Muscle layer of duodenum (tissue), 2 donors: ENCODE data around the gene METTL16.
"Not testable (repeated sequence)": the region's sequence is repeated elsewhere in the genome, so short reads cannot be mapped to it uniquely, and the experiment has no call there.

Experiments used
- H3K27ac ChIP-seq: one replicate; pipeline ENCODE4 v1.7.0; 2013; ENCODE audit warnings: mild to moderate bottlenecking, low read length
- H3K27me3 ChIP-seq: one replicate; pipeline ENCODE4 v1.7.0; 2013; ENCODE audit warnings: low read depth, mild to moderate bottlenecking, control low read depth, low read length
- H3K36me3 ChIP-seq, 2 donors: one replicate each; pipeline ENCODE4 v1.7.0; 2013; ENCODE audit warnings: low read length in 2 of 2, control low read depth in 1 of 2, mild to moderate bottlenecking in 1 of 2; ENCODE audit not compliant: insufficient read depth in 2 of 2, control insufficient read depth in 1 of 2
- H3K4me1 ChIP-seq, 2 donors: one replicate each; pipeline ENCODE4 v1.7.0; 2013; ENCODE audit warnings: low read length in 2 of 2, mild to moderate bottlenecking in 2 of 2, control low read depth in 1 of 2, moderate library complexity in 1 of 2; ENCODE audit not compliant: insufficient read depth in 2 of 2, control insufficient read depth in 1 of 2
- H3K4me3 ChIP-seq, 2 donors: one replicate each; pipeline ENCODE4 v1.7.0; 2013; ENCODE audit warnings: low read length in 2 of 2, low read depth in 1 of 2, mild to moderate bottlenecking in 1 of 2
- H3K9me3 ChIP-seq, 2 donors: one replicate each; pipeline ENCODE4 v1.7.0; 2013; ENCODE audit warnings: low read length in 2 of 2, control low read depth in 1 of 2, mild to moderate bottlenecking in 1 of 2; ENCODE audit not compliant: control insufficient read depth in 1 of 2
- donor health status: healthy.

Gene METTL16

GRCh38 chr17:2449486-2449885 lies 62.2 kb downstream of the METTL16 start:
- no peak overlapping the region for H3K27ac ChIP-seq
- no peak overlapping the region for H3K4me3 ChIP-seq
- H3K9me3 ChIP-seq: no peaks in the 10 kb centered on the region
- H3K36me3 ChIP-seq: peaks cover 0 to 3% of the 10 kb centered on the region in 2 donors
- no peaks in the 10 kb centered on the region for H3K27me3 ChIP-seq
- H3K4me1 ChIP-seq: no peaks in the 10 kb centered on the region

- not testable (repeated sequence) for H3K4me3 ChIP-seq, H3K9me3 ChIP-seq, H3K36me3 ChIP-seq, H3K4me1 ChIP-seq, H3K27me3 ChIP-seq, H3K27ac ChIP-seq
Measured at GRCh38 chr17:2447479-2447878, 64.2 kb downstream of the METTL16 start.

GRCh38 chr17:2445638-2446037 lies 66.0 kb downstream of the METTL16 start:
- H3K27me3 ChIP-seq: no peaks in the 10 kb centered on the region
- peaks cover 4 to 6% of the 10 kb centered on the region in 2 donors for H3K36me3 ChIP-seq
- no peak overlapping the region for H3K4me3 ChIP-seq
- H3K9me3 ChIP-seq: no peaks in the 10 kb centered on the region
- H3K4me1 ChIP-seq: no peaks in the 10 kb centered on the region
- no peak overlapping the region for H3K27ac ChIP-seq

GRCh38 chr17:2444382-2444781 lies 67.3 kb downstream of the METTL16 start:
- Histone ChIP-seq H3K4me3 (no peak overlapping the region), H3K27me3 (no peaks in the 10 kb centered on the region), H3K36me3 (peaks cover 6 to 8% of the 10 kb centered on the region in 2 donors), H3K9me3 (no peaks in the 10 kb centered on the region), H3K4me1 (no peaks in the 10 kb centered on the region), H3K27ac (no peak overlapping the region)

GRCh38 chr17:2442166-2442565 lies 69.5 kb downstream of the METTL16 start:
- Histone ChIP-seq H3K4me3 (no peak overlapping the region), H3K36me3 (peaks cover 13 to 24% of the 10 kb centered on the region in 2 donors), H3K4me1 (no peaks in the 10 kb centered on the region), H3K27ac (no peak overlapping the region), H3K9me3 (no peaks in the 10 kb centered on the region), H3K27me3 (no peaks in the 10 kb centered on the region)

GRCh38 chr17:2440930-2441329 lies 70.8 kb downstream of the METTL16 start:
- Histone ChIP-seq H3K4me1 (no peaks in the 10 kb centered on the region), H3K27ac (no peak overlapping the region), H3K36me3 (peaks cover 20 to 32% of the 10 kb centered on the region in 2 donors), H3K9me3 (no peaks in the 10 kb centered on the region), H3K27me3 (no peaks in the 10 kb centered on the region), H3K4me3 (no peak overlapping the region)

GRCh38 chr17:2439997-2440396 lies 71.7 kb downstream of the METTL16 start:
- H3K4me1 ChIP-seq, H3K27ac ChIP-seq, H3K4me3 ChIP-seq, H3K9me3 ChIP-seq, H3K27me3 ChIP-seq: not testable (repeated sequence)
- H3K36me3 ChIP-seq: peaks cover 23 to 33% of the 10 kb centered on the region in 2 donors

GRCh38 chr17:2438823-2439222 lies 72.9 kb downstream of the METTL16 start:
- Histone ChIP-seq H3K9me3 (no peaks in the 10 kb centered on the region), H3K36me3 (peaks cover 31 to 33% of the 10 kb centered on the region in 2 donors), H3K27ac (no peak overlapping the region), H3K4me3 (no peak overlapping the region), H3K27me3 (no peaks in the 10 kb centered on the region), H3K4me1 (no peaks in the 10 kb centered on the region)

GRCh38 chr17:2436316-2436905 lies 75.3 kb downstream of the METTL16 start:
- peaks cover 40 to 43% of the 10 kb centered on the region in 2 donors for H3K36me3 ChIP-seq

GRCh38 chr17:2435862-2436261 lies 75.8 kb downstream of the METTL16 start:
- no peaks in the 10 kb centered on the region for H3K27me3 ChIP-seq
- H3K4me1 ChIP-seq: no peaks in the 10 kb centered on the region
- H3K9me3 ChIP-seq: no peaks in the 10 kb centered on the region
- no peak overlapping the region for H3K27ac ChIP-seq
- H3K36me3 ChIP-seq: peaks cover 34 to 39% of the 10 kb centered on the region in 2 donors
- no peak overlapping the region for H3K4me3 ChIP-seq

More at GRCh38 chr17:2436316-2436905, 75.3 kb downstream of the METTL16 start:
- H3K4me1 ChIP-seq: no peaks in the 10 kb centered on the region
- H3K9me3 ChIP-seq: no peaks in the 10 kb centered on the region
- no peak overlapping the region for H3K27ac ChIP-seq
- H3K27me3 ChIP-seq: no peaks in the 10 kb centered on the region
- H3K4me3 ChIP-seq: no peak overlapping the region

GRCh38 chr17:2435181-2435741 lies 76.4 kb downstream of the METTL16 start:
- Histone ChIP-seq H3K9me3 (no peaks in the 10 kb centered on the region), H3K27me3 (no peaks in the 10 kb centered on the region), H3K4me1 (no peaks in the 10 kb centered on the region), H3K27ac (no peak overlapping the region), H3K4me3 (no peak overlapping the region), H3K36me3 (peaks cover 34 to 39% of the 10 kb centered on the region in 2 donors)

- H3K36me3 ChIP-seq: peaks cover 28 to 34% of the 10 kb centered on the region in 2 donors
- no peaks in the 10 kb centered on the region for H3K9me3 ChIP-seq
- no peaks in the 10 kb centered on the region for H3K27me3 ChIP-seq
- H3K4me1 ChIP-seq: no peaks in the 10 kb centered on the region
- no peak overlapping the region for H3K4me3 ChIP-seq
- no peak overlapping the region for H3K27ac ChIP-seq
Measured at GRCh38 chr17:2433696-2434095, 78.0 kb downstream of the METTL16 start.
